Measurements from ENCODE around the gene INPP5A. TPM values are rescaled to one million over a fixed set of nuclear protein-coding genes. Genes with fewer than 3 reads are reported as not detected.

Gene INPP5A
- total RNA-seq, 1 experiment from 2014 or later, result 22.6 TPM

GRCh38 chr10:132733926-132734325 lies 196.3 kb downstream of the INPP5A start:
- Histone ChIP-seq H3K27me3 (ENCODE audit: low read length) (no peaks in the 10 kb centered on the region), H3K9me3 (ENCODE audit: low read length) (no peaks in the 10 kb centered on the region), H4K20me1 (ENCODE audit: low read length) (no peaks in the 10 kb centered on the region), H3F3A (ENCODE audit: low read length, unreplicated experiment) (no peaks in the 10 kb centered on the region), H2AFZ (ENCODE audit: low read length) (no peak overlapping the region), H3K4me1 (ENCODE audit: insufficient read depth, low read length) (no peaks in the 10 kb centered on the region), H3K79me2 (ENCODE audit: low read length) (no peaks in the 10 kb centered on the region), H3K9me2 (replicated peaks; ENCODE audit: low read length) (no peaks in the 10 kb centered on the region), H3K36me3 (ENCODE audit: low read depth, low read length) (no peaks in the 10 kb centered on the region), H3K4me2 (ENCODE audit: low read length) (no peak overlapping the region), H3K4me3 (ENCODE audit: low read length) (no peak overlapping the region), H3K27ac (ENCODE audit: low read length) (no peak overlapping the region), H3K9ac (ENCODE audit: low read length) (no peak overlapping the region)
- no TSS peak for BruUV-seq (replicated peaks)
- CTCF ChIA-PET, result no interaction called here
- intact Hi-C loops (cut with micrococcal nuclease), result no loop called here
- no peak for ATAC-seq
- no peak for DNase-seq
- TF ChIP-seq EZH2phosphoT487 (IDR thresholded peaks at IDR 0.05; ENCODE audit: borderline replicate concordance, low read length) (no peak), CTCF (conservative IDR thresholded peaks at IDR 0.05; ENCODE audit: low read depth, low read length) (no peak), EZH2 (IDR thresholded peaks at IDR 0.05; ENCODE audit: low read length, unreplicated experiment) (no peak)
- POLR2A ChIA-PET (ENCODE audit: unreplicated experiment), result no interaction called here

GRCh38 chr10:132735341-132735775 lies 197.8 kb downstream of the INPP5A start:
- TF ChIP-seq EZH2 (IDR thresholded peaks at IDR 0.05; ENCODE audit: low read length, unreplicated experiment) (no peak), CTCF (conservative IDR thresholded peaks at IDR 0.05; ENCODE audit: low read depth, low read length) (no peak), EZH2phosphoT487 (IDR thresholded peaks at IDR 0.05; ENCODE audit: borderline replicate concordance, low read length) (no peak)
- Histone ChIP-seq H3K4me1 (ENCODE audit: insufficient read depth, low read length) (no peaks in the 10 kb centered on the region), H3K9ac (ENCODE audit: low read length) (no peak overlapping the region), H3K4me2 (ENCODE audit: low read length) (no peak overlapping the region), H3K36me3 (ENCODE audit: low read depth, low read length) (no peaks in the 10 kb centered on the region), H3K9me3 (ENCODE audit: low read length) (no peaks in the 10 kb centered on the region), H3K27ac (ENCODE audit: low read length) (no peak overlapping the region), H2AFZ (ENCODE audit: low read length) (no peak overlapping the region), H3K9me2 (replicated peaks; ENCODE audit: low read length) (no peaks in the 10 kb centered on the region), H3K27me3 (ENCODE audit: low read length) (no peaks in the 10 kb centered on the region), H3K4me3 (ENCODE audit: low read length) (no peak overlapping the region), H3K79me2 (ENCODE audit: low read length) (no peaks in the 10 kb centered on the region), H3F3A (ENCODE audit: low read length, unreplicated experiment) (no peaks in the 10 kb centered on the region), H4K20me1 (ENCODE audit: low read length) (no peaks in the 10 kb centered on the region)
- no peak for ATAC-seq
- CTCF ChIA-PET, result no interaction called here
- DNase-seq, result no peak
- POLR2A ChIA-PET (ENCODE audit: unreplicated experiment), result no interaction called here
- BruUV-seq (replicated peaks), result no TSS peak
- intact Hi-C loops (cut with micrococcal nuclease), result no loop called here

GRCh38 chr10:132735923-132736391 lies 198.4 kb downstream of the INPP5A start:
- Histone ChIP-seq H3K27ac (ENCODE audit: low read length) (no peak overlapping the region), H3K36me3 (ENCODE audit: low read depth, low read length) (no peaks in the 10 kb centered on the region), H3F3A (ENCODE audit: low read length, unreplicated experiment) (no peaks in the 10 kb centered on the region), H4K20me1 (ENCODE audit: low read length) (no peaks in the 10 kb centered on the region), H3K9me3 (ENCODE audit: low read length) (no peaks in the 10 kb centered on the region), H3K9me2 (replicated peaks; ENCODE audit: low read length) (no peaks in the 10 kb centered on the region), H3K9ac (ENCODE audit: low read length) (no peak overlapping the region), H3K4me3 (ENCODE audit: low read length) (no peak overlapping the region), H3K27me3 (ENCODE audit: low read length) (no peaks in the 10 kb centered on the region), H3K4me2 (ENCODE audit: low read length) (no peak overlapping the region), H2AFZ (ENCODE audit: low read length) (no peak overlapping the region), H3K4me1 (ENCODE audit: insufficient read depth, low read length) (no peaks in the 10 kb centered on the region), H3K79me2 (ENCODE audit: low read length) (no peaks in the 10 kb centered on the region)
- ATAC-seq, result no peak
- BruUV-seq (replicated peaks), result no TSS peak
- CTCF ChIA-PET, result no interaction called here
- POLR2A ChIA-PET (ENCODE audit: unreplicated experiment), result no interaction called here
- intact Hi-C loops (cut with micrococcal nuclease), result no loop called here
- TF ChIP-seq EZH2 (IDR thresholded peaks at IDR 0.05; ENCODE audit: low read length, unreplicated experiment) (no peak), CTCF (conservative IDR thresholded peaks at IDR 0.05; ENCODE audit: low read depth, low read length) (no peak), EZH2phosphoT487 (IDR thresholded peaks at IDR 0.05; ENCODE audit: borderline replicate concordance, low read length) (no peak)
- DNase-seq, result no peak

Measured in PC-3 (cell line).